B cell (primary cell): Measurements from ENCODE around the gene RCN2. TPM values are rescaled to one million over a fixed set of nuclear protein-coding genes. Genes with fewer than 3 reads are reported as not detected.
A peak's percentile ranks its signal among the peaks of the same experiment; 100 is the strongest.

Experiments used
- ATAC-seq: fragments of 200-7000 bp; cut with Tn5 transposase; one replicate; pipeline ENCODE4 v1.10.0; 2021; ENCODE audit warnings: low read depth, mild to moderate bottlenecking, moderate number of reproducible peaks, moderate library complexity
- CTCF ChIA-PET: fragments of 350-600 bp; sonication (Branson Sonifier 250); formaldehyde crosslinking; loops from one replicate; lab custom pipeline; 2021; ENCODE audit warnings: antibody characterized with exemption, inconsistent platforms; lab: Charles Lee
- POLR2A ChIA-PET: fragments of 350-600 bp; sonication (Branson Sonifier 250); formaldehyde crosslinking; loops from one replicate; lab custom pipeline; 2021; ENCODE audit warnings: antibody characterized with exemption; lab: Charles Lee
- DNase-seq: peaks from one replicate; pipeline ENCODE4 v3.0.0; 2013
- H2AFZ ChIP-seq: 2 replicates; pipeline ENCODE4 v1.6.1; 2012; ENCODE audit warnings: mild to moderate bottlenecking, low read depth, low read length; ENCODE audit not compliant: insufficient read depth, poor library complexity, severe bottlenecking
- H3K27ac ChIP-seq, 2 donors: 1 replicate in 1 of 2; 2 replicates in 1 of 2; pipeline ENCODE4 v1.5.1; 2012 to 2013; ENCODE audit warnings: low read length in 2 of 2, mild to moderate bottlenecking in 2 of 2, moderate library complexity in 1 of 2
- H3K27me3 ChIP-seq, 4 experiments: fragments of 200-600 bp in 1 of 4; sonication (generic) in 1 of 4; replicated peaks in 1 of 4; 1 replicate in 2 of 4; 2 replicates in 2 of 4; pipeline versions ENCODE4 v1.6.1 to v1.7.0; 2013 to 2016; ENCODE audit warnings: low read length in 3 of 4, mild to moderate bottlenecking in 2 of 4, mixed read lengths in 1 of 4, moderate library complexity in 1 of 4; ENCODE audit not compliant: insufficient read depth in 4 of 4, control insufficient read depth in 3 of 4; ENCODE audit errors: control extremely low read depth in 1 of 4
- H3K36me3 ChIP-seq, 2 experiments: replicated peaks in 1 of 2; 1 replicate in 1 of 2; 2 replicates in 1 of 2; pipeline versions ENCODE4 v1.6.1 to v1.7.1; 2013; ENCODE audit warnings: low read length in 1 of 2; ENCODE audit not compliant: insufficient read depth in 2 of 2, control insufficient read depth in 1 of 2; ENCODE audit errors: control extremely low read depth in 1 of 2, extremely low read depth in 1 of 2
- H3K4me1 ChIP-seq, 2 donors: fragments of 200-600 bp in 1 of 2; sonication (generic) in 1 of 2; 1 replicate in 1 of 2; 2 replicates in 1 of 2; pipeline versions ENCODE4 v1.5.1 to v1.6.1; 2013 to 2017; ENCODE audit warnings: low read length in 2 of 2; ENCODE audit not compliant: control insufficient read depth in 2 of 2, insufficient read depth in 2 of 2
- H3K4me2 ChIP-seq: replicated peaks from 2 replicates; pipeline ENCODE3; 2012; ENCODE audit warnings: mild to moderate bottlenecking, low read depth, low read length; ENCODE audit not compliant: poor library complexity, severe bottlenecking
- H3K4me3 ChIP-seq, 5 experiments: fragments of 200-600 bp in 1 of 5; sonication (generic) in 1 of 5; 1 replicate in 3 of 5; 2 replicates in 2 of 5; pipeline versions ENCODE4 v1.5.1 to v1.7.0; 2011 to 2016; ENCODE audit warnings: low read length in 4 of 5, mild to moderate bottlenecking in 4 of 5, low read depth in 2 of 5, control low read depth in 1 of 5, moderate library complexity in 1 of 5; ENCODE audit not compliant: insufficient read depth in 1 of 5; ENCODE audit errors: control extremely low read depth in 1 of 5, extremely low read depth in 1 of 5
- H3K79me2 ChIP-seq: fragments of 200-600 bp; sonication (generic); one replicate; pipeline ENCODE4 v1.6.0; 2016; ENCODE audit warnings: low read length; ENCODE audit not compliant: control insufficient read depth, insufficient read depth
- H3K9ac ChIP-seq: fragments of 200-600 bp; sonication (generic); 2 replicates; pipeline ENCODE4 v1.6.1; 2017; ENCODE audit warnings: mild to moderate bottlenecking, low read length, moderate library complexity
- H3K9me3 ChIP-seq, 3 donors: one replicate each; pipeline versions ENCODE4 v1.6.1 to v1.7.1; 2013; ENCODE audit warnings: low read length in 2 of 3; ENCODE audit not compliant: control insufficient read depth in 2 of 3, insufficient read depth in 1 of 3; ENCODE audit errors: control extremely low read depth in 1 of 3
- H4K20me1 ChIP-seq: 2 replicates; pipeline ENCODE4 v1.6.0; 2012; ENCODE audit warnings: mild to moderate bottlenecking, low read length; ENCODE audit not compliant: insufficient read depth, control insufficient read depth, poor library complexity, severe bottlenecking
- H3K27ac Mint-ChIP-seq: one replicate; pipeline ENCODE4 v1.8.0; 2021; ENCODE audit warnings: mixed read lengths
- H3K27me3 Mint-ChIP-seq: one replicate; pipeline ENCODE4 v1.8.0; 2021; ENCODE audit warnings: mixed read lengths
- H3K4me1 Mint-ChIP-seq: one replicate; pipeline ENCODE4 v1.8.0; 2021; ENCODE audit warnings: mixed read lengths
- H3K4me3 Mint-ChIP-seq: one replicate; pipeline ENCODE4 v1.8.0; 2021; ENCODE audit warnings: mixed read lengths
- H3K9me3 Mint-ChIP-seq: one replicate; pipeline ENCODE4 v1.8.0; 2022; ENCODE audit warnings: mixed read lengths; ENCODE audit not compliant: insufficient read depth
- EZH2 ChIP-seq: IDR thresholded peaks from 2 replicates; pipeline ENCODE4 v1.6.1; 2012; ENCODE audit warnings: borderline replicate concordance, low read depth, mild to moderate bottlenecking, moderate library complexity, low read length; ENCODE audit not compliant: insufficient read depth, poor library complexity, severe bottlenecking
- WGBS: methylation state at CpG from one replicate; pipeline ENCODE4 v1.1.5; 2013; ENCODE audit warnings: missing lambda C conversion rate; ENCODE audit not compliant: insufficient coverage; 5-methylcytosine and 5-hydroxymethylcytosine counted together
- intact Hi-C: fragments of 100-400 bp; cut with micrococcal nuclease; formaldehyde crosslinking; loops from one replicate; pipeline ENCODE4 v1.10.0; 2022
- polyA minus RNA-seq: library from RNA; depleted of rRNA, polyadenylated mRNA; stranded (reverse); fragments of >200 nt; gene quantifications from 2 replicates; pipeline ENCODE4 v1.2.3, GENCODE V29; 2012
- polyA plus RNA-seq: library from polyadenylated mRNA; depleted of rRNA; stranded (reverse); fragments of >200 nt; gene quantifications from 2 replicates; pipeline ENCODE4 v1.2.3, GENCODE V29; 2012
- total RNA-seq, 2 donors: library from RNA; stranded (reverse); fragments of 120-200 nt in 1 of 2; gene quantifications; 1 replicate in 1 of 2; 2 replicates in 1 of 2; pipeline versions ENCODE4 v1.2.3 to v1.2.4, GENCODE V29; 2013 to 2022
- TF ChIP-seq, protein P1 (sequence below): fragments of 200-600 bp; IDR thresholded peaks from one replicate; pipeline ENCODE4 v1.8.0; 2022; ENCODE audit warnings: antibody characterized with exemption, mild to moderate bottlenecking

RCN2 gene, protein sequence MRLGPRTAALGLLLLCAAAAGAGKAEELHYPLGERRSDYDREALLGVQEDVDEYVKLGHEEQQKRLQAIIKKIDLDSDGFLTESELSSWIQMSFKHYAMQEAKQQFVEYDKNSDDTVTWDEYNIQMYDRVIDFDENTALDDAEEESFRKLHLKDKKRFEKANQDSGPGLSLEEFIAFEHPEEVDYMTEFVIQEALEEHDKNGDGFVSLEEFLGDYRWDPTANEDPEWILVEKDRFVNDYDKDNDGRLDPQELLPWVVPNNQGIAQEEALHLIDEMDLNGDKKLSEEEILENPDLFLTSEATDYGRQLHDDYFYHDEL
- 27.8 and 29.5 TPM in 2 replicates for total RNA-seq
- 24.7 TPM for total RNA-seq (2013)
- polyA plus RNA-seq: 16.7 and 36.3 TPM in 2 replicates
- 14.3 and 25.0 TPM in 2 replicates for polyA minus RNA-seq

DNA sequence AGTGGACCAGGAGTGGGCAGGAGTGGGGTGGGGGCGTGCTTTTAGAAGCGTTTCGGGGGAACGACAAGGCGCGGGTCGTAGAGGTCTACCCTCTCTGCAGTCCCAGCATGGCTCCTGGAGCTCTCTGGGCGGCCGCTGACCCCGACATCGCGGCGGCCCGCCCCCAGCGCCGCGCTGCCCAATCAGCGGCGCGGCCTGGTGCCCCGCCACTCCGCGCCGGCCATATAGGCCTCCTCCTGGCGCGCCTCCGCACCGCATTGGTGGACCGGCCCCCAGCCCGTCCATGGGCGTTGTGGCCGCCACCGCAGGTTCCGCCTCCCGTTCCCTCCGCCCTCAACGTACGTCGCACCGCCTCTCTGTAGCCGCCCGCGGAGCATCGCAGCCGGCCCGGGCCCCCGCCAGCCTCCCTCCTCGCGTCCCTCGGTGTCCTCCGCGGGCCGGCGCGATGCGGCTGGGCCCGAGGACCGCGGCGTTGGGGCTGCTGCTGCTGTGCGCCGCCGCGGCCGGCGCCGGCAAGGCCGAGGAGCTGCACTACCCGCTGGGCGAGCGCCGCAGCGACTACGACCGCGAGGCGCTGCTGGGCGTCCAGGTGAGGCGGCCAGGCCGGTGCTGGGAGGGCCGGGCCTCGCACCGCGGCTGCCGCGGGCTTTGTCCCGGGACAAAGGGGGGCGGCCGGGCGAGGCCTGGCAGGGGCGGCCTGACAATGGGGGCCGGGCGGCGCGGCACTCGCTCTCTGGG lies at the start of gene RCN2:
RCN2 (plus strand) TSS at position 353 of the 738 bp plus-strand sequence; CDS start at position 446, 93 bp downstream.
- peak within 1 kb of the TSS; percentile 90 for H3K4me3 Mint-ChIP-seq
- Histone ChIP-seq H3K27ac (peak within 1 kb of the TSS; percentile 71 to 80), H3K4me3 (peak within 1 kb of the TSS; percentile 54 to 84 (median 61)), H3K4me2 (peak within 1 kb of the TSS; percentile 85), H3K27me3 (no peaks in the 10 kb centered on the region), H3K4me1 (peaks cover 26 to 40% of the 10 kb centered on the region in 2 donors), H4K20me1 (no peaks in the 10 kb centered on the region), H3K9ac (peak within 1 kb of the TSS; percentile 81), H3K36me3 (peaks cover 0 to 14% of the 10 kb centered on the region in 2 experiments), H3K9me3 (no peaks in the 10 kb centered on the region), H3K79me2 (peaks cover 24% of the 10 kb centered on the region), H2AFZ (peak within 1 kb of the TSS; percentile 87)
- POLR2A ChIA-PET: interaction anchor here (0.6 to 1.1 kb wide), 3 partner anchors 10 to 63 kb away, joined by 4 to 5 read pairs (median 5); partner anchors contain the start of gene PSTPIP1
- ATAC-seq (peak; percentile 97), DNase-seq (peak; percentile 95)
- H3K27me3 Mint-ChIP-seq: no peaks in the 10 kb centered on the region
- peaks cover 35% of the 10 kb centered on the region for H3K4me1 Mint-ChIP-seq
- TF ChIP-seq, protein P1, sequence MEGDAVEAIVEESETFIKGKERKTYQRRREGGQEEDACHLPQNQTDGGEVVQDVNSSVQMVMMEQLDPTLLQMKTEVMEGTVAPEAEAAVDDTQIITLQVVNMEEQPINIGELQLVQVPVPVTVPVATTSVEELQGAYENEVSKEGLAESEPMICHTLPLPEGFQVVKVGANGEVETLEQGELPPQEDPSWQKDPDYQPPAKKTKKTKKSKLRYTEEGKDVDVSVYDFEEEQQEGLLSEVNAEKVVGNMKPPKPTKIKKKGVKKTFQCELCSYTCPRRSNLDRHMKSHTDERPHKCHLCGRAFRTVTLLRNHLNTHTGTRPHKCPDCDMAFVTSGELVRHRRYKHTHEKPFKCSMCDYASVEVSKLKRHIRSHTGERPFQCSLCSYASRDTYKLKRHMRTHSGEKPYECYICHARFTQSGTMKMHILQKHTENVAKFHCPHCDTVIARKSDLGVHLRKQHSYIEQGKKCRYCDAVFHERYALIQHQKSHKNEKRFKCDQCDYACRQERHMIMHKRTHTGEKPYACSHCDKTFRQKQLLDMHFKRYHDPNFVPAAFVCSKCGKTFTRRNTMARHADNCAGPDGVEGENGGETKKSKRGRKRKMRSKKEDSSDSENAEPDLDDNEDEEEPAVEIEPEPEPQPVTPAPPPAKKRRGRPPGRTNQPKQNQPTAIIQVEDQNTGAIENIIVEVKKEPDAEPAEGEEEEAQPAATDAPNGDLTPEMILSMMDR: no peak
- no peak for TF ChIP-seq EZH2
- intact Hi-C loops: loop anchor here (1.0 to 5.0 kb wide), 5 partner anchors 26 to 489 kb away; partner anchors contain the start of genes HMG20A, PEAK1, PSTPIP1 and SCAPER
- WGBS: under 1% methylated on average over 96 of the region's 96 CpGs
- CTCF ChIA-PET: interaction anchor here (0.7 to 1.2 kb wide), 4 partner anchors 24 to 612 kb away, joined by 3 to 4 read pairs (median 3); no protein-coding TSS in a partner anchor
- no peaks in the 10 kb centered on the region for H3K9me3 Mint-ChIP-seq
- peak within 1 kb of the TSS; percentile 96 for H3K27ac Mint-ChIP-seq
